Activated T-helper 1 cell treated with anti-CD3 and anti-CD28 coated beads, Interleukin-2, amount 50 U/mL, for 16 hours (primary cell): ENCODE data around the gene BRSK2.

Source experiments
- DNase-seq, 2 donors: peaks; one replicate each; pipeline ENCODE4 v3.0.0-alpha.2; 2020; ENCODE audit warnings: low read depth in 1 of 2, low spot score in 1 of 2

The BRSK2 gene

GRCh38 chr11:1395773-1396374 lies 6.1 kb downstream of the BRSK2 start:
- no peak for DNase-seq

- DNase-seq, result no peak
These were observed 6.7 kb downstream of the BRSK2 start for GRCh38 chr11:1396375-1396841.

DNA sequence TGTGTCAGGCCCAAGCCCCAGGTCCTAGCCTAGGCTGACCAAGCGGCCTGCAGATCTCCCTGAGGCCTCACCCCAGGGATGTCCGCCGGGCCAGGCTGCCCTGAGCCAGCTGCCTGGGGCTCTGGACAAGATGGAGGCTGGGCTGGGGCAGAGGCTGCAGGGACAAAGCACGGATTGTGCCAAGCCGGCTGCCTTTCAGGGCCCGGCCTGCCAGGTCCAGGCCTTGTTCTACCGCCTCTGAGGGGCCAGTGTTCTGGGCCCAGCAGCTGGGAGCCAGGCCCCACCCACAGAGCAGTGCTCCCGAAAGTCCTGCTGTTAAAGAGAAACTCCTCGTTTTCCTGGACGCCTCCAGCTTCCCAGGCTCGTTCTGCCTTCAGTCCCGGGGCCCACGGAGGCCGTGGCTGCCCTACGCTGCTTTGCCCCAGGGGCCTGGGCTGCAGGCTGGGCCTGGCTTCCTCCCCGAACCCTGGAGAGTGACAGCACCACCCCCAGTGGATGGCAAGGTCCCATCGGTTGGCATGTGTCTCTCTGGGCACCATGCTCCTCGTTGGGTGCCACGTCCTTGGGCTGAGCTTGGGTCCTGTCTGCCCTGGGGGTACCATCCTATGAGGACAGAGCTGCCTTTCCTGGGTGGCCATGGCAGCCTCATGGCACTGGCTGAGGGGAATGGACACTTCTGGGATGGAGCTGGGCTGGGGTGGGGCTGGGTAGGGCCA lies 7.6 kb downstream of the BRSK2 start:
- no peak for DNase-seq

DNA sequence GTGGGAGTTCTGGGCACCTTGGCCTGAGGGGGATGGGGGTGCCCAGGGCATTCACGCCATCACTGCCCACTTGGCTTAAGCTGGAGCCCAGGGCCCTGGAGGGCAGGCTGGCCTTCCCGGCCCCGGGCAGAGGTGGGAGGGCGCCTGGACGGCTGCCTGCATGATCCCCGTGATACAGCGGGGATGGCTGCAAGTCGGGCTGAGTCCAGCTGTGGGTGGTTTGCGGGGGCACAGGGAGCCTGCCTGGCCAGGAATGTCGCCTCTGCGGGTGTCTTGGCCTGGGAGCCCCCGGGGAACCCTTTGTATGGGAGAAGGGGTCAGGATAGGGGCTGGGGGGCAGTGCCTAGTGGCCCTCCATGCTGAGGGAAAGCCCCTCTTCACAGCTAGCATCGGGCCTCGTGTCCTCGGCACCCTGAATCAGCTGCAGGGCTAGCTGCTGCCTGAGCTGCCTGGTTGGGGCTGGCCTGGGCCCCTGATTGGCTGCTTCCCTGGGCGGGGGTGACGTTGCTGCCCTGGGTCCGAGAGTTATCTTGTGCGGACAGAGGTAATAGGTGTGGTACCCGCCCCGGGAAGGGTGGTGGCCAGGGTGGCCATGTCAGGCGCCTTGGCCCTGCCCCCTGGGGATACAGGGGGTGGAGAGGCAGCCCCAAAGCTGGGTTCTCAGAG lies 8.3 kb downstream of the BRSK2 start:
- no peak for DNase-seq

DNA sequence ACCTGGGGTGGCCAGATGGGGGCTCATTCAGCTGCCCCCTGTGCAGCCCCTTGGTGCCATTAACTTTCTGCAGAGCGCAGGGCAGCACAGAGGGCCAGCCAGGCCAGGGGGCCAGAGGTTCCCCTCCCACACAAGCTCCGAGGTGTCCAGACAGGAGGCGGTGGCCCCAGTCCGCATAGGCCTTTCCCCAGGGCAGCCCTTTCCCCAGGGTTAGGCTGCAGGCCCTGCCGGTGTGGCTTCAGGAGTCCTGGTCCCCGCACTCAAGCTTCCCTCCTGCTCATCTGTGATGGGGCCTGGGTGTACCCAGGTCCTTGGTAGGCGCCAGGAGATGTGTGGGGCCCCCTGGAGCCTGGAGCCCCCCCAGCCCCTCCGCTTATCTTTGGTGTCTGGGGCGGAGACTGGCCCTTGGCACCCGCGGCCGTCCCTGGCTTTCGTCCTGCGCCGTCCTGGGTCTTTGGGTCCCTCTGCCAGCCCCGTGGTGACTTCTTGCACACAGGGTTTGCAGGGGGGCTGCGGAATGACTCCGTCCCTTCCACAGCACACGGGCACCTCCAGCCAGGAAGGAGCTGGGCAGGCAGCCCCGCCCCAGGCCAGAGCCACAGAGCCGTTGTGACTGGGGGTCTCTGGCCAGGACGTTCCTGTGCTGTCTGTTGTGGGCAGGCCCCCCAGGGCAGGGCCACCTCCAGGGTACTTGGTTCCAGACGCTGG lies 8.9 kb downstream of the BRSK2 start:
- DNase-seq, result no peak

DNA sequence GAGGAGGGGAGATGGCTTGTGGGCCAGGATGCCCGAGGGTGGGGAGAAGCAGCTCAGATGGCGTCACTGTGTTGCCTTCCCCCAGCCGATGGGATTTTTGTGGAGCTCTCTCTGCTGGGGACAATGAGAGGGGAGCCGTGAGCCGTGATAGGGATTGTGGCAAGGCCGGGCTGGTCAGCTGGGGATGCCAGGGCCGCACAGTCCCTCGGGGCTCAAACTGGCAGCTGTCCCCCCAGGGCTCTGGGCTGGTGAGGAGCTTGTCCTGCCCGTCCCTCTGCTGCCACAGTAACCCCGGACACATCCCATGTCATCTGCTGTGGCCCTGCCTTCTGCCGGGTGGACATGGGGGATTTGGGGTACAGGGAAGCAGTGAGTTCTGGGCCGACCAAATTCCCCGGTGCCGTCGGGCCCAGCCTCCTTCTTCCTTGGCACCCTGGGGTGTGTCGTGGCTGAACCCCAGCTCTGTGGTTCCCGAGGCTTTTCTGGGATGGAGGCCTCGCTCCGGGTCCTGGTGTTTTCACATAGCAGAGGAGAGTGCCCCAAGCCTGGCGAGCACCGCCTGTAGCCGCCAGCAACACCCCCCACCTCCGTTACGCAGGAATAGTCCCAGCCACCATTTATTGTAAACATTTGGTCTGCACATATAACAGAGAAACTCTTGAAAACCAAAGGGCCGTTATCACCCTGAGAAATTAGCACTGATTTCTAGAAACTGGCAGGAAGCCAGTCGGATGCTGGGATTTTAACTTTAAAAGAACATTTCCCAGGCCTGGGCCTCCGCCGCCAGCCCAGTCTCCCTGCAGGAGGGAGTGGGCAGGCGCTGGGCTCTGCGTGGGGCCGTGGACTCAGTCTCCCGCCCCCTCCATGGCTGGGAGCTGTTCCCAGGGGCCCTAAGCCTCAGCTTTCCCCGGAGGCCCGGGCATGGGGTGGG lies 9.9 kb downstream of the BRSK2 start:
- DNase-seq, result no peak

DNA sequence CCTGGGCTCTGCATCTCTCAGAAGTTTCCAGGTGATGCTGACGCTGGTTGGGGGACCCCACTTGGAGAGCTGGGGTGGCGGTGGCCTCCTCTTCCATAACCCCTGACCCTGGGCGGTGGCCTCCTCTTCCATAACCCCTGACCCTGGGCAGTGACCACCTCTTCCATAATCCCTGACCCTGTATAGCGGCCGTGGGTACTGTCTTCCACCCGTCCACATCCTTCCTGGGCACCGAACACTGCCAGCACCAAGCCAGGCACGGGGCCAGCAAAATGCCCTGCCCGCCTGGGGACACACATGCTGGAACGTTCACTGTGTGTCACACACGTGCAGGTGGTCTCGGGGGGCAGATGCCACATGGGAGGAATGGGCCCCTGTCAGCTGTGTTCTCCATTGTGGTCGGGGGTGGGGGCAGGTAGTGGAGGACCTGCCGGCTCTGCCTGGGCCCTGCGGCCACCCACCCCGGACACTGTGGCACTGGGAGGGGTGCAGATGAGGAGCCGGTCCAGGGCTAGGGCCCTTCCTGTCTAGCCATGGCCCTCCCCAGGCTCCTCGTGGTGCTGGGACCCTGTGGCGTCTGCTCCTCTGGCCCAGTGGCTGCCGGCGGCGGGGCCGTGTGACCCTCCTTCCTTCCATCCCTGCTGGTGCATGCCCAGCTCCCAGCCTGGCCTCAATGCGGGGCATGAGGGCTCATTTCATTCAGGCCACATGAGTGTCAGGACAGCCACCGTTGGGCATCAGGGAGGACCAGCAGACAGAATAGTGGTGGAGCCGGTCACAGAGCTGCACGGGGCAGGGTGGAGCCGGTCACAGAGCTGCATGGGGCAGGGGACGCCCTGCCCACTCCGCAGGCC lies 10.8 kb downstream of the BRSK2 start:
- DNase-seq, result no peak

DNA sequence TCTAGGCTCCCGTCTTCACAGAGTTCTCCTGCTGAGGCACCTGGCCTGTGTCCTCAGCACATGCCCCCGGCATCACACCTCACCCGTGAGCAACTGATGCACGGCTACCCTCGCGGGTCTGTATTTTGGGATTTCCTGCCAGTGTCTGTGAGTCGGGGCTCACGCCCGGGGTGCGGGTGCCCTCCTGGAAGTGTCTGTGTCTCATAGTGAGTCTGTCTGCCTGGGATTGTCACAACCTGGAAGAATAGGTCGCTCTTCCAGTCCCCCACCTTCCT lies 11.4 kb downstream of the BRSK2 start:
- DNase-seq, result no peak

GRCh38 chr11:1401656-1402221 lies 12.0 kb downstream of the BRSK2 start:
- no peak for DNase-seq

DNA sequence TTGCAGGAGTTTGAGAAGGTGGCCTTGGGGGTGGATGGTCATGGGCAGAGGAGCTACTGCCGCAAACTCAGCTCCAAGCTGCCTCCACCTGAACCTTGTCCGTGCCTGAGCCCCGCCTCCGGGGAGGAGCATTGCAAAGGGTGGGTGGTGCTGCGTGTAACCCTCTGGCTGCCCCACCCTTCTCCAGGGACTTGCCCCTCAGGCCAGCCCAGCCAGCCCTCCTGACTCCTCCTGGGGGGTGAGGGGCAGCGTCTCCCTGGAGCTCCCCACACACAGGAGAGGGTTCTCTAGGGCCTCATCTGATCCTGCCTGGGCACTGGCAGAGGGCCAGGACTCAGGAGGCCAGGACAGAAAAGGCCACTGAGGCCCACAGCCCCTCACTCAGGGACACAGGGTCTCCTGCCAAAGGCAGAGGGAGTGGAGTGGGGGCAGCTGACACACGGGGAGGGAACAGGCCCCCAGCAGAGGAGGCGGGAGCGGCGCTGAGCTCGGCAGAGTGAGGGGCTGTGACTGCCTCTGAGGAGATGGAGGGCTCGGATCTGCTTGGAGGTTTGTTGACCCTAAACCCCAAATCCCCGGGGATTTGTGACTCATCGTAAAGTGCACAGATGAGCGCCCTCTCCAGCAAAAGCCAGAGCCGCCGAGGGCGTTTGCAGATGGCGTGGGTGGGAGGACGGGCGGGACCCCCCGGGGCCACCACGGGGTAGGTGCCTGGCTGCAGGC lies 12.8 kb downstream of the BRSK2 start:
- DNase-seq, result no peak

GRCh38 chr11:1403078-1403620 lies 13.4 kb downstream of the BRSK2 start:
- DNase-seq, result no peak

GRCh38 chr11:1403721-1404460 lies 14.2 kb downstream of the BRSK2 start:
- no peak for DNase-seq

GRCh38 chr11:1404461-1405185 lies 14.9 kb downstream of the BRSK2 start:
- no peak for DNase-seq

DNA sequence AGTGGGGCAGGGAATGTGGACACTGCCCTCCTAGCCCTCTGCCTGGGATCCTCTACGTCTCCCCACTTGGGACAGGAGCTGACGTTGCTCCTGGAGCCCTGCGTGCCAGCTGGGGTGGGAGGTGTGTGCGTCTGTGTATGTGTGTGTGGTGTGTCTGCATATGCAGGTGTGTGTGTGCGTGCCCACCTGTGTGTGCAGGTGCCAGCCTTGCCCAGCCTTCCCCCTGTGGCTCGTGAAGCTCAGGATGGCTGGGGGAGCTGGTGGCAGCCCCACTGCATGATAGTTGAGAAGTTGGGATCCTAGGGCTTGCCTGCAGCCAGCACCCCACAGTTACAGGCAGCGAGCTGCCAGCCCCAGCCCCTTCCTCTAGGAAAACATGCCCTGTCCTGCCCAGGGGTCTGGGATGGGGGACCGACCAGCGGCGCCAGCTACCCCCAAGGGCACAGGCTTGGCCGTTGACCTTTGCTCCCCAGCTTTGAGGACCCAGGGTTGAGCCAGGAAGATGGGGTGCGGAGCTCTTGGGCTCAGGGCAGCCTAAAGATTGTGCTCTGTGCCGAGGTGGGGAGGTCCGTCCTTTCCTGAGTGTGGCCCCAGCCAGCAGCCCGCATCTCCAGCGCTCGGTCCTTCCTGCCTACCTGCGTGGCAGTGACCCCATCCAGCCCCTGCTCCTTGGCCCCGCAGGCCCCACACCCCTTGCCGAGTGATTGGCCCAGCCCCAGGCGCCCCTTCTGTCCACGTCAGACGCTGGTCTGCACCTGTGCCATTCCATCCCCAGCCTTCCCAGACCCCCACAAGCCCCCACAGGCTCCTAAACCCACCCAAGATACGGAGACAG lies 15.7 kb downstream of the BRSK2 start:
- DNase-seq, result no peak

GRCh38 chr11:1406571-1407485 lies 17.1 kb downstream of the BRSK2 start:
- no peak for DNase-seq
